Stimulated activated naive B cell treated with anti-CD40 and anti-IgM and Interleukin-4, amounts not matched to agents 10 μg/mL and 1 μg/mL and 100 μg/mL, for 72 hours (primary cell): ENCODE data around the gene AKR7A2.
A peak's percentile ranks its signal among the peaks of the same experiment; 100 is the strongest.

ENCODE experiments used
- ATAC-seq, 2 donors: fragments of 150-1000 bp; cut with Tn5 transposase; replicated peaks; 2 replicates each; pipeline ENCODE4 v1.10.0; 2021; ENCODE audit warnings: moderate library complexity in 1 of 2
- DNase-seq: peaks from one replicate; pipeline ENCODE4 v3.0.0; 2021
- H3K27ac Mint-ChIP-seq: one replicate; pipeline ENCODE4 v1.8.0; 2022; ENCODE audit warnings: mild to moderate bottlenecking, mixed read lengths
- H3K27me3 Mint-ChIP-seq, 2 donors: one replicate each; pipeline ENCODE4 v1.8.0; 2022; ENCODE audit warnings: mixed read lengths in 2 of 2
- H3K36me3 Mint-ChIP-seq, 2 donors: one replicate each; pipeline ENCODE4 v1.8.0; 2022; ENCODE audit warnings: mixed read lengths in 2 of 2, mild to moderate bottlenecking in 1 of 2
- H3K4me1 Mint-ChIP-seq, 2 donors: one replicate each; pipeline ENCODE4 v1.8.0; 2022; ENCODE audit warnings: mixed read lengths in 2 of 2, mild to moderate bottlenecking in 1 of 2
- H3K4me3 Mint-ChIP-seq, 2 donors: one replicate each; pipeline ENCODE4 v1.8.0; 2022; ENCODE audit warnings: mild to moderate bottlenecking in 2 of 2, mixed read lengths in 2 of 2, moderate library complexity in 1 of 2
- H3K9me3 Mint-ChIP-seq, 2 donors: one replicate each; pipeline ENCODE4 v1.8.0; 2022; ENCODE audit warnings: mixed read lengths in 2 of 2, mild to moderate bottlenecking in 1 of 2

AKR7A2 gene

GRCh38 chr1:19311931-19312781 is at the start of gene AKR7A2, which contains the start of gene SLC66A1:
Gene AKR7A2 (minus strand): TSS chr1:19312144. CDS start chr1:19312124, 20 bp downstream.
Gene SLC66A1 (plus strand): TSS chr1:19312326. CDS start chr1:19317678, 5,352 bp downstream.
- Mint-ChIP-seq H3K27me3 (no peaks in the 10 kb centered on the region), H3K4me3 (peak within 1 kb of the TSS; percentile 85 to 86), H3K36me3 (peaks cover 15 to 27% of the 10 kb centered on the region in 2 donors), H3K9me3 (no peaks in the 10 kb centered on the region), H3K27ac (peak within 1 kb of the TSS; percentile 85), H3K4me1 (peaks cover 46 to 54% of the 10 kb centered on the region in 2 donors)
- peak; percentile 87 for DNase-seq
- peak; percentile 78 to 90 for ATAC-seq

- Mint-ChIP-seq H3K27ac (no peak overlapping the region), H3K27me3 (no peaks in the 10 kb centered on the region), H3K36me3 (peaks cover 16 to 28% of the 10 kb centered on the region in 2 donors), H3K4me1 (peaks cover 4 to 19% of the 10 kb centered on the region in 2 donors), H3K9me3 (no peaks in the 10 kb centered on the region), H3K4me3 (no peak overlapping the region)
- no peak for DNase-seq
- ATAC-seq, result no peak
These were observed 49.1 kb upstream of the AKR7A2 start for GRCh38 chr1:19360843-19361610.

- Mint-ChIP-seq H3K4me1 (peaks cover 4 to 19% of the 10 kb centered on the region in 2 donors), H3K27me3 (no peaks in the 10 kb centered on the region), H3K4me3 (no peak overlapping the region), H3K36me3 (peaks cover 17 to 29% of the 10 kb centered on the region in 2 donors), H3K9me3 (no peaks in the 10 kb centered on the region), H3K27ac (peak overlapping the region; percentile 59)
- DNase-seq (no peak), ATAC-seq (no peak)
These were observed 48.5 kb upstream of the AKR7A2 start for GRCh38 chr1:19360432-19360831.

GRCh38 chr1:19360016-19360415 is 48.1 kb upstream of the AKR7A2 start:
- ATAC-seq, result no peak
- Mint-ChIP-seq H3K27ac (peak overlapping the region; percentile 59), H3K9me3 (no peaks in the 10 kb centered on the region), H3K36me3 (peaks cover 16 to 26% of the 10 kb centered on the region in 2 donors), H3K27me3 (no peaks in the 10 kb centered on the region), H3K4me1 (peaks cover 4 to 19% of the 10 kb centered on the region in 2 donors), H3K4me3 (no peak overlapping the region)
- DNase-seq, result no peak

GRCh38 chr1:19359357-19359756 is 47.4 kb upstream of the AKR7A2 start:
- Mint-ChIP-seq H3K4me1 (peaks cover 4 to 19% of the 10 kb centered on the region in 2 donors), H3K27me3 (no peaks in the 10 kb centered on the region), H3K9me3 (no peaks in the 10 kb centered on the region), H3K36me3 (peaks cover 15 to 27% of the 10 kb centered on the region in 2 donors), H3K27ac (no peak overlapping the region), H3K4me3 (no peak overlapping the region)
- DNase-seq, result no peak
- no peak for ATAC-seq

- H3K36me3 Mint-ChIP-seq, result peaks cover 17 to 28% of the 10 kb centered on the region in 2 donors
- ATAC-seq (no peak), DNase-seq (no peak)
- no peak overlapping the region for H3K4me3 Mint-ChIP-seq
- H3K27ac Mint-ChIP-seq, result no peak overlapping the region
- no peaks in the 10 kb centered on the region for H3K27me3 Mint-ChIP-seq
- H3K9me3 Mint-ChIP-seq, result no peaks in the 10 kb centered on the region
- peaks cover 4 to 19% of the 10 kb centered on the region in 2 donors for H3K4me1 Mint-ChIP-seq
These were observed 46.8 kb upstream of the AKR7A2 start for GRCh38 chr1:19358710-19359109.

- Mint-ChIP-seq H3K4me1 (peaks cover 4 to 19% of the 10 kb centered on the region in 2 donors), H3K27ac (no peak overlapping the region), H3K9me3 (no peaks in the 10 kb centered on the region), H3K4me3 (no peak overlapping the region), H3K27me3 (no peaks in the 10 kb centered on the region), H3K36me3 (peaks cover 23 to 37% of the 10 kb centered on the region in 2 donors)
- ATAC-seq (no peak), DNase-seq (no peak)
These were observed 45.5 kb upstream of the AKR7A2 start for GRCh38 chr1:19357299-19357986.

- H3K27ac Mint-ChIP-seq, result no peak overlapping the region
- DNase-seq, result no peak
- ATAC-seq, result no peak
- peaks cover 27 to 45% of the 10 kb centered on the region in 2 donors for H3K36me3 Mint-ChIP-seq
- H3K27me3 Mint-ChIP-seq, result no peaks in the 10 kb centered on the region
- no peaks in the 10 kb centered on the region for H3K9me3 Mint-ChIP-seq
- no peak overlapping the region for H3K4me3 Mint-ChIP-seq
- H3K4me1 Mint-ChIP-seq, result peaks cover 4 to 17% of the 10 kb centered on the region in 2 donors
These were observed 44.3 kb upstream of the AKR7A2 start for GRCh38 chr1:19356266-19356665.

DNA sequence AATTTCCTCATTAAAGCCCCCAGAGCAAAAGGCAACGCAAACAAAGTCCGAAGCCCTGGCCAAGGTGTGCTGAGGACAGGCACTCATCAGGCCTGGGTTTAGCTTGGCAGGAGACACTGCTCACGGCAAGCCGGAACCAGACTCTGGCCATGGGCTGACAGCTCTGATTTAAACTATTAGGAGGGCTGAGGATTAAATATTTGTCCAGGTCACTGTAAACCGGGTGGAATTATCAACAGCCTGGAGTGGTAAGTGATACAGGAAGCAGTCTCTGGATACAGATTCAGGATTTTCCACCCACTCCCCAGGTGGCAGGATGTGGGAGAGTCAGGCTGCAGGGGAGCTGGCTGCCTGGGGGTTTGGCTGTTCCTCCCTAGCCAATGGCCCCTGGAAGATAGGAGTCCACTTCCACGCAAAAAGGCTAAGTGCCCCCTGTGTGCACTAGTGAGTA is 42.6 kb upstream of the AKR7A2 start:
- no peak for DNase-seq
- Mint-ChIP-seq H3K4me1 (peaks cover 2 to 8% of the 10 kb centered on the region in 2 donors), H3K4me3 (no peak overlapping the region), H3K27ac (no peak overlapping the region), H3K36me3 (peaks cover 33 to 52% of the 10 kb centered on the region in 2 donors), H3K9me3 (no peaks in the 10 kb centered on the region), H3K27me3 (no peaks in the 10 kb centered on the region)
- ATAC-seq, result no peak

DNA sequence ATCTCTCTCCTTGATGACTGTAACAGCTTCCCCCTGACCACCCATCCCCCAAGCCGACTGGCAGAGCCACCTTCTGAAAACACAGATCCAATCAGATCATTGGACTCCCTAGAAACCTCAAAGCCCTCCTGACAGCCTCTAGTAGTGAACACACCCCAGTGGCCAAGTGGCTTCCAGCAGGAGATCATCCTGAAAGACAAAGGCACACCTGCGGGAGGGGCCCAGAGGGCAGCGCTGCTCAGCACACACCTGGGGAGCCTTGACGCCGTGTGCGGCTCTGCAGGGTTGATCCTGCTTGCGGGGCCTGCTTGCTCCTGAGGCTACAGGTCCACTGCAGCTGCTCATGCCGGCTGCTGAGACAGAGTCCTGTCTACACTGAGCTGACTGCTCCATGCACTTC is 41.7 kb upstream of the AKR7A2 start:
- H3K27ac Mint-ChIP-seq, result peak overlapping the region; percentile 52
- no peak for DNase-seq
- H3K27me3 Mint-ChIP-seq, result no peaks in the 10 kb centered on the region
- no peak overlapping the region for H3K4me3 Mint-ChIP-seq
- no peak for ATAC-seq
- no peaks in the 10 kb centered on the region for H3K9me3 Mint-ChIP-seq
- H3K4me1 Mint-ChIP-seq, result peaks cover 5 to 17% of the 10 kb centered on the region in 2 donors
- peaks cover 37 to 60% of the 10 kb centered on the region in 2 donors for H3K36me3 Mint-ChIP-seq

- Mint-ChIP-seq H3K9me3 (no peaks in the 10 kb centered on the region), H3K27me3 (no peaks in the 10 kb centered on the region), H3K4me3 (no peak overlapping the region), H3K36me3 (peaks cover 41 to 66% of the 10 kb centered on the region in 2 donors), H3K4me1 (peaks cover 12 to 25% of the 10 kb centered on the region in 2 donors), H3K27ac (peak overlapping the region; percentile 37)
- no peak for DNase-seq
- no peak for ATAC-seq
These were observed 40.9 kb upstream of the AKR7A2 start for GRCh38 chr1:19352839-19353238.

DNA sequence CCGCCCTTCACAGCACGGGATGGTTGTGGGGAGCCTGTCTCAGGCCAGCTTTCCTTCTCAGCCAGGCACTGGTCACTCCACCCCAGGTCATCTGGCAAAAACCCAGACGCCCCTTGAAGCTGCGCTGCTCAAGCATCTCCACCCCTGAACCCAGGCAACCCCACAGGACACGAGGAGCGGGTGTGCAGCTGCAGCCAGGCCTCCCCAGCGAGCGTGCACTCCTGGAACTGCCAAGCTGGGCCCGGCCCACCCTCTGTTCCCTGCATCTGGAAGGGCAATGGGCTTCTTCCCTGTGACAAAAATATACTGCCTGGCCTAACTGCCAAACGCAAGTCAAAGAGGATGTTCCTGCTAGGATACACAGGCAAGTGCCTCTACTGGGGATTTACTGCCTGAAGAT is 39.9 kb upstream of the AKR7A2 start:
- DNase-seq (no peak), ATAC-seq (no peak)
- peaks cover 17 to 34% of the 10 kb centered on the region in 2 donors for H3K4me1 Mint-ChIP-seq
- H3K36me3 Mint-ChIP-seq, result peaks cover 41 to 58% of the 10 kb centered on the region in 2 donors
- no peaks in the 10 kb centered on the region for H3K27me3 Mint-ChIP-seq
- peak overlapping the region; percentile 60 for H3K27ac Mint-ChIP-seq
- H3K9me3 Mint-ChIP-seq, result no peaks in the 10 kb centered on the region
- H3K4me3 Mint-ChIP-seq, result no peak overlapping the region

- no peaks in the 10 kb centered on the region for H3K27me3 Mint-ChIP-seq
- H3K4me1 Mint-ChIP-seq, result peaks cover 17 to 42% of the 10 kb centered on the region in 2 donors
- no peak overlapping the region for H3K4me3 Mint-ChIP-seq
- no peak for DNase-seq
- peaks cover 42 to 58% of the 10 kb centered on the region in 2 donors for H3K36me3 Mint-ChIP-seq
- H3K27ac Mint-ChIP-seq, result no peak overlapping the region
- ATAC-seq, result no peak
- no peaks in the 10 kb centered on the region for H3K9me3 Mint-ChIP-seq
These were observed 38.6 kb upstream of the AKR7A2 start for GRCh38 chr1:19350566-19350965.

- Mint-ChIP-seq H3K27ac (no peak overlapping the region), H3K36me3 (peaks cover 37 to 57% of the 10 kb centered on the region in 2 donors), H3K9me3 (no peaks in the 10 kb centered on the region), H3K4me1 (peaks cover 17 to 42% of the 10 kb centered on the region in 2 donors), H3K27me3 (no peaks in the 10 kb centered on the region), H3K4me3 (no peak overlapping the region)
- DNase-seq, result no peak
- ATAC-seq, result no peak
These were observed 38.1 kb upstream of the AKR7A2 start for GRCh38 chr1:19349999-19350398.
